Thyroid gland (tissue), 4 donors: ENCODE data around the gene GNPNAT1.

ENCODE experiments used
- CTCF ChIP-seq, 6 experiments: fragments of 200-600 bp in 3 of 6; fragments of 450-650 bp in 3 of 6; sonication (generic) in 3 of 6; IDR thresholded peaks; one replicate each; pipeline ENCODE4 v1.5.1; 2016 to 2019; ENCODE audit warnings: antibody characterized with exemption in 6 of 6, mild to moderate bottlenecking in 2 of 6, inconsistent platforms in 1 of 6, moderate library complexity in 1 of 6
- POLR2A ChIP-seq, 2 donors: fragments of 450-650 bp; IDR thresholded peaks; one replicate each; pipeline ENCODE4 v1.6.1; 2017; ENCODE audit warnings: antibody characterized with exemption in 2 of 2, mild to moderate bottlenecking in 2 of 2, moderate library complexity in 1 of 2

GRCh38 chr14:52790011-52790755 is 1.2 kb downstream of the GNPNAT1 start:
- TF ChIP-seq CTCF (IDR thresholded peaks at IDR 0.05) (no peak), POLR2A (IDR thresholded peaks at IDR 0.05) (no peak)
